ENCODE results near the gene DNAJC6.
"Not testable (repeated sequence)": the region's sequence is repeated elsewhere in the genome, so short reads cannot be mapped to it uniquely, and the experiment has no call there.

DNAJC6 gene

GRCh38 chr1:65429078-65429477, 119.7 kb downstream of the DNAJC6 start:
- DNase-seq (ENCODE audit: low read depth, low spot score), result no peak

GRCh38 chr1:65429806-65430205, 120.5 kb downstream of the DNAJC6 start:
- DNase-seq (ENCODE audit: low read depth, low spot score), result no peak

- DNase-seq (ENCODE audit: low read depth, low spot score), result no peak
Observed at GRCh38 chr1:65431111-65431705, 121.9 kb downstream of the DNAJC6 start.

GRCh38 chr1:65432918-65433317, 123.6 kb downstream of the DNAJC6 start:
- DNase-seq (ENCODE audit: low read depth, low spot score), result no peak

GRCh38 chr1:65434255-65434654, 124.9 kb downstream of the DNAJC6 start:
- no peak for DNase-seq (ENCODE audit: low read depth, low spot score)

DNA sequence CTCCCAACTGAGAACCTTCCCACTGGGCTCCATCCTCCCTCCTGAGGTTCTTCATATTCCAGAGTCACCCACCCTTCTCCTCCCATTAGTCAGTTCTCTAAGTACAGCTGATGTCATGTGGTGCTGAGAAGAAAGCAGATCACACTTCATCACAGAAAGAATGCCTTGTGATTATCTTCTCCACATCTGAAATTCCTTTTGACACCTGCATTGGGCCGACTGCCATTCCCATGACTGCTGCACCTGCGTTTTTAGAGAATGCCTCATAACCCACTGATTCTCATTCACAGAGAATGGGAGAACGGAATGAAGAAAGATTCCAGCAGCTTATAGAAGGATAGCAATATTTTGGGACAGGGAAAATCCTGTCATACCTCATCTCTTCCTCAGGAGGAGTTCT, 125.4 kb downstream of the DNAJC6 start:
- DNase-seq (ENCODE audit: low read depth, low spot score), result no peak

GRCh38 chr1:65435987-65436386, 126.6 kb downstream of the DNAJC6 start:
- DNase-seq (ENCODE audit: low read depth, low spot score), result no peak

GRCh38 chr1:65437616-65438015, 128.3 kb downstream of the DNAJC6 start:
- no peak for DNase-seq (ENCODE audit: low read depth, low spot score)

- no peak for DNase-seq (ENCODE audit: low read depth, low spot score)
Observed at GRCh38 chr1:65440322-65440900, 131.1 kb downstream of the DNAJC6 start.

GRCh38 chr1:65440915-65441314, 131.6 kb downstream of the DNAJC6 start:
- DNase-seq (ENCODE audit: low read depth, low spot score), result no peak

DNA sequence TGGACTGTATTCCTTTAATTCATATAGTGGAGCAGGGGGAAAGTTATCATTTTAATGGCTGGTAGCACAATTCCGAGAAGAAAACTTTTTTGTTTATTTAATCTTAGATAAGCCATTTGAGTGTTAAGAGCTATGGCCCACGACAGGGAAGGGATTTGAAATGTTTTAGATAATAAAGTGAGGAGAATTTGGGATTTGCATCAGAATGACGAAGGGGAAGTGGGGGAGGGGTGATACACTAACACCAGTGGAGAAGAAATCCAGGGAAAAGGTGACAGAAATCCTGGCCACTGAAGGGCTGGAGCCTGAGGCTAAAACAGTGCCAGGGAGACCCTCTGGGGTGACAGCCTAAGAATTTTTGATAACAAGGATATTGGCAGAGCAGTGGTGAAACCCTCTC, 132.1 kb downstream of the DNAJC6 start:
- no peak for DNase-seq (ENCODE audit: low read depth, low spot score)

- no peak for DNase-seq (ENCODE audit: low read depth, low spot score)
Observed at GRCh38 chr1:65442442-65442841, 133.1 kb downstream of the DNAJC6 start.

- DNase-seq (ENCODE audit: low read depth, low spot score), result no peak
Observed at GRCh38 chr1:65443647-65444046, 134.3 kb downstream of the DNAJC6 start.

- no peak for DNase-seq (ENCODE audit: low read depth, low spot score)
Observed at GRCh38 chr1:65444128-65444640, 134.8 kb downstream of the DNAJC6 start.

GRCh38 chr1:65445837-65446236, 136.5 kb downstream of the DNAJC6 start:
- DNase-seq (ENCODE audit: low read depth, low spot score), result no peak

DNA sequence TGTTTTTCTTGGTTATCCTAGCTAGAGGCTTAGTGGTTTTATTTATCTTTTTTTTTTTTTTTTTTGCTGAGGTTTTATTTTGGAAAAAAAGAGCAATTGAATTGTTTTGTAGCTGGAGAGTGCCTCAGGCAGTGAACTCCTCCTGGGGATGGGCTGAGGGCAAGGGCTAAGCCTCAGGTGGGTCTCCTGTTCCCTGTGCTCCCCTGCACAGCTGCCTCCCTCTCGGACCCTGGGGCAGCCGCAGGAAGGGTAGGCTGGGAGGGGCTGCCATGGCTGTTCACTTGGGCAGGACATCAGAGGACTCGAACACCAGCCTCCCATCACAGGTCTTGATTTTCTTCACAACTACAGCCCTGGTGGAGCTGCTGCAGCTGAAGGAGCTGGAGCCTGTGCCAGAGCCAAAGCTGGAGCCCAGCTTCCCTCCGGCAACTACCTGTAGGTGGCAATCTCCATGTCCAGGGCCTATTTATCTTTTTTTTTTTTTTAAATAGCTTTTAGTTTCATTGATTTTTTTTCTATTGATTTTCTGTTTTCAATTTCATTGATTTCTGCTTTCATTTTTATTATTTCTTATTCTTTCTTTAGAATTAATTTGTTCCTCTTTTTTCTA, 140.0 kb downstream of the DNAJC6 start:
- no peak for DNase-seq (ENCODE audit: low read depth, low spot score)

- DNase-seq (ENCODE audit: low read depth, low spot score), result not testable (repeated sequence)
Observed at GRCh38 chr1:65455678-65456077, 146.3 kb downstream of the DNAJC6 start.

DNA sequence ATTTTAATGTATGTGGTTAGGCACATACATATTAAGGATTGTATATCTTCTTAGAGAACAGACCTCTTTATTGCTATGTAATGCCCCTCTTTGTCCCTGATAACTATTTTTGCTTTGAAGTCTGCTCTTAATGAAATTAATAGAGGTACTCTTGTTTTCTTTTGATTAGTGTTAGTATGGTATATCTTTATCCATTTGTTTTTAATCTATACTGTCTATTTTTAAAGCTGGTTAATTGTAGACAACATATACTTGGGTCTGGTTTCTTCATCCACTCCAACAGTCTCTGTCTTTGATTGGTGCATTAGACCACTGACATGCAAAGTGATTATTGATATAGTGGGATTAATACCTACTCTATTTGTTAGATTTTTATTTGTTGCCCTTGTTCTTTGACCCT, 147.1 kb downstream of the DNAJC6 start:
- no peak for DNase-seq (ENCODE audit: low read depth, low spot score)

DNA sequence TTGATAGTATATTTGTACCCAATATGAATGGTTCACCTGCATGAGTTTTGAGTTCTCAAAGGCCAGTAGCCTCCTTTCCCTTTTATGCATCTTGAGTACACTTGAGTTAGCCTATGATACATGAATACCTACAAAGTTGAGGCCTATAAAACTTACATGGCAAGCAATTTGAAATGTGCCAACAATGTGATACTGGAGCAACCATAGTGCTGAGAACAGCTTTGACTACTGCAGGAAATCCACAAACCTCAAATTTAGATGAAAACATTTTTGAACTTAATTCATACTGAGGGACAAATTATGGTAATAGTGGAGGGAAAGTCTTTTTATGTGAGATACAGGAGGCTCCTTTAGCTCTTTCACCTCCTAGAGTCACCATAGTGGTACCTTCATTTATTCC, 148.5 kb downstream of the DNAJC6 start:
- no peak for DNase-seq (ENCODE audit: low read depth, low spot score)

DNA sequence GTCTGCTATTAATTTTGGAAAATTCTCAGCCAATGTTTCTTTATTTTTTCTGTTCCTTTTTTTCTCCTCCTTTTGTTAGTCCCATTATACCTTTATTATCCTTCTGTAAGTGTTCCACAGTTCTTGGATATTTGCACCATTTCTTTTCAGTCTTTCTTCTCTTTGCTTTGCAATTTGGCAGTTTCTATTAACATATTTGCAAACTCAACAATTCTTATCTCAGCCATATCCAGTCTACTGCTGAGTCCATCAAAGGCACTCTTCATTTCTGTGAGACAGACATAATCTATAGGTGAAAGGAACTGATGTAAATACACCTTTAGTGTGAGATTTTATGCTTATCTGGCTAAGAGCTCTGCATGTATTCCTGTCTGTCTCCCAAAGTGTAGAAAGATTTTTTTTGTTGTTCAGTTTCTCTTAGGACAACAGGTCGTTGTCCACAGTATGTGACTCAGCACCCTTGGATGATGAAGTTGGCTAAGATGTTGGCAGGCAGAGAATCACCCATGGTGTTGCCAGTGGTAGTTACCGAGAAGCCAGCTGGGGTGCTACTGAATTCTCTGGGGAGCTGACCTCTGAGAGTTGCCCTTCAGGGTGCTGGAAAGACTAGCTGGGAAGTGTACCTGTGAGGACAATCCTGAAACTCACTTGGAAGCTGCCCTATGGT, 149.5 kb downstream of the DNAJC6 start:
- DNase-seq (ENCODE audit: low read depth, low spot score), result no peak

DNA sequence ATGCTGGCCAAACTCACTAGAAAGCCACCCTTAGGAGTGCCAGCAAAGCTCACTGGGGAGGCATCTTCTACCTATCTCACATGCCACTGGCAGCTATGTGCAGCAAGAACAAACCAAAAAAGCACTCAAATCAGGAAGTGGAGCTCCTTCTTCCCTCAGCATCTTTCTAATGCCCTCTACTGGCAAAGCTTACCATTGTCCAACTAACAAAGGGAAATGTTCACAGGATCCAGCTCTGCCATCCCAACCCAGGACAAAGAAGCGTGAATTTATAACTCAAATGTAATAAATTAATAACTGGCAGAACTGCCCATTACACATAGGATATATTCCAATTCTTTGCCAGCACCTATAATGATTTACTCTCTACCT, 150.0 kb downstream of the DNAJC6 start:
- DNase-seq (ENCODE audit: low read depth, low spot score), result no peak
